CD14-positive monocyte (primary cell): ENCODE measurements around the gene ANKLE2. TPM values are rescaled to one million over a fixed set of nuclear protein-coding genes. Genes with fewer than 3 reads are reported as not detected.
A peak's percentile ranks its signal among the peaks of the same experiment; 100 is the strongest.

Experiments used
- DNase-seq, 3 donors: peaks; one replicate each; pipeline ENCODE4 v3.0.0-alpha.2; 2011 to 2022
- H2AFZ ChIP-seq: 2 replicates; pipeline ENCODE4 v1.6.0; 2012; ENCODE audit warnings: mild to moderate bottlenecking, low read depth, low read length, inconsistent platforms; ENCODE audit not compliant: insufficient read depth, poor library complexity, severe bottlenecking
- H3K27ac ChIP-seq, 2 donors: 1 replicate in 1 of 2; 2 replicates in 1 of 2; pipeline ENCODE4 v1.5.1; 2012 to 2013; ENCODE audit warnings: low read length in 2 of 2, control low read depth in 1 of 2, inconsistent platforms in 1 of 2, low read depth in 1 of 2, mild to moderate bottlenecking in 1 of 2
- H3K27me3 ChIP-seq, 2 donors: one replicate each; pipeline versions ENCODE4 v1.6.0 to v1.6.1; 2011 to 2013; ENCODE audit warnings: low read length in 2 of 2; ENCODE audit not compliant: control insufficient read depth in 2 of 2, insufficient read depth in 2 of 2
- H3K36me3 ChIP-seq, 2 donors: replicated peaks in 1 of 2; 1 replicate in 1 of 2; 2 replicates in 1 of 2; pipeline versions ENCODE4 v1.5.1 to v1.6.1; 2012 to 2013; ENCODE audit warnings: low read length in 2 of 2, control low read depth in 1 of 2, inconsistent platforms in 1 of 2, mild to moderate bottlenecking in 1 of 2; ENCODE audit not compliant: insufficient read depth in 2 of 2, control insufficient read depth in 1 of 2
- H3K4me1 ChIP-seq, 2 donors: 1 replicate in 1 of 2; 2 replicates in 1 of 2; pipeline versions ENCODE4 v1.5.1 to v1.6.1; 2012 to 2013; ENCODE audit warnings: low read length in 2 of 2, control low read depth in 1 of 2, inconsistent platforms in 1 of 2, mild to moderate bottlenecking in 1 of 2, moderate library complexity in 1 of 2; ENCODE audit not compliant: insufficient read depth in 2 of 2, control insufficient read depth in 1 of 2
- H3K4me2 ChIP-seq: replicated peaks from 2 replicates; pipeline ENCODE3; 2012; ENCODE audit warnings: low read length, moderate library complexity, mild to moderate bottlenecking; ENCODE audit not compliant: poor library complexity, severe bottlenecking; ENCODE audit errors: extremely low read depth
- H3K4me3 ChIP-seq, 3 experiments: fragments of 200-600 bp in 1 of 3; sonication (generic) in 1 of 3; replicated peaks in 1 of 3; 1 replicate in 2 of 3; 2 replicates in 1 of 3; pipeline ENCODE4 v1.5.1; 2011 to 2013; ENCODE audit warnings: low read length in 3 of 3, mild to moderate bottlenecking in 3 of 3, control low read depth in 2 of 3, low read depth in 2 of 3, inconsistent platforms in 1 of 3, moderate library complexity in 1 of 3
- H3K79me2 ChIP-seq: 2 replicates; pipeline ENCODE4 v1.6.0; 2012; ENCODE audit warnings: mild to moderate bottlenecking, control low read depth, inconsistent platforms, low read length, moderate library complexity; ENCODE audit not compliant: insufficient read depth
- H3K9ac ChIP-seq: 2 replicates; pipeline ENCODE4 v1.6.0; 2017; ENCODE audit warnings: low read length, mild to moderate bottlenecking; ENCODE audit not compliant: insufficient read depth, poor library complexity, severe bottlenecking
- H3K9me3 ChIP-seq, 2 donors: replicated peaks in 1 of 2; 1 replicate in 1 of 2; 2 replicates in 1 of 2; pipeline versions ENCODE4 v1.5.1 to v1.6.1; 2012 to 2013; ENCODE audit warnings: low read length in 2 of 2, control low read depth in 1 of 2; ENCODE audit not compliant: control insufficient read depth in 1 of 2, insufficient read depth in 1 of 2
- H4K20me1 ChIP-seq: 2 replicates; pipeline ENCODE4 v1.6.0; 2012; ENCODE audit warnings: mild to moderate bottlenecking, low read length, control low read depth, moderate library complexity; ENCODE audit not compliant: insufficient read depth
- H3K27ac Mint-ChIP-seq, 7 donors: one replicate each; pipeline ENCODE4 v1.8.0; 2020; ENCODE audit warnings: mild to moderate bottlenecking in 7 of 7, mixed read lengths in 7 of 7, moderate library complexity in 6 of 7, inconsistent platforms in 2 of 7
- H3K27me3 Mint-ChIP-seq, 3 donors: one replicate each; pipeline ENCODE4 v1.8.0; 2021 to 2022; ENCODE audit warnings: low read depth in 3 of 3, mild to moderate bottlenecking in 3 of 3, mixed read lengths in 3 of 3, moderate library complexity in 3 of 3, inconsistent platforms in 1 of 3
- H3K36me3 Mint-ChIP-seq, 2 donors: one replicate each; pipeline ENCODE4 v1.8.0; 2020; ENCODE audit warnings: mixed read lengths in 2 of 2, inconsistent platforms in 1 of 2, mild to moderate bottlenecking in 1 of 2
- H3K4me1 Mint-ChIP-seq: one replicate; pipeline ENCODE4 v1.8.0; 2020; ENCODE audit warnings: mild to moderate bottlenecking, mixed read lengths
- H3K4me3 Mint-ChIP-seq, 2 donors: one replicate each; pipeline ENCODE4 v1.8.0; 2020; ENCODE audit warnings: mild to moderate bottlenecking in 2 of 2, mixed read lengths in 2 of 2, moderate library complexity in 1 of 2
- H3K9me3 Mint-ChIP-seq, 7 donors: one replicate each; pipeline ENCODE4 v1.8.0; 2020 to 2022; ENCODE audit warnings: mixed read lengths in 7 of 7, mild to moderate bottlenecking in 6 of 7, moderate library complexity in 6 of 7, inconsistent platforms in 2 of 7
- CTCF ChIP-seq: fragments of 200-600 bp; IDR thresholded peaks from one replicate; pipeline ENCODE4 v1.8.0; 2022; ENCODE audit warnings: antibody characterized with exemption, mild to moderate bottlenecking
- WGBS: methylation state at CpG from one replicate; pipeline ENCODE4 v1.1.5; 2013; ENCODE audit warnings: missing lambda C conversion rate; ENCODE audit not compliant: insufficient coverage; 5-methylcytosine and 5-hydroxymethylcytosine counted together
- intact Hi-C, 2 donors: fragments of 100-400 bp; cut with micrococcal nuclease; formaldehyde crosslinking; loops; one replicate each; pipeline versions ENCODE4 v1.15.0 to v1.15.1; 2023
- polyA plus RNA-seq, 3 donors: library from polyadenylated mRNA; depleted of rRNA in 1 of 3; unstranded in 2 of 3; stranded (reverse) in 1 of 3; fragments of 300-500 nt in 2 of 3; fragments of >200 nt in 1 of 3; fragmentation: Illumina TruSeq in 2 of 3; gene quantifications; 1 replicate in 2 of 3; 2 replicates in 1 of 3; pipeline ENCODE4 v1.2.3, GENCODE V29; 2012 to 2021

Gene ANKLE2
- polyA plus RNA-seq, 3 donors: 10.1 to 88.4 (median 15.0) TPM

- Histone ChIP-seq H3K79me2 (no peaks in the 10 kb centered on the region), H3K27ac (no peak overlapping the region), H3K36me3 (peaks cover 77 to 93% of the 10 kb centered on the region in 2 donors), H2AFZ (no peak overlapping the region), H3K9me3 (no peaks in the 10 kb centered on the region), H3K4me1 (no peaks in the 10 kb centered on the region), H3K4me2 (no peak overlapping the region), H4K20me1 (peaks cover 4% of the 10 kb centered on the region), H3K27me3 (no peaks in the 10 kb centered on the region), H3K4me3 (no peak overlapping the region), H3K9ac (no peak overlapping the region)
- H3K27ac Mint-ChIP-seq: peak overlapping the region in 4 of 7 donors; percentile 41 to 74 (median 59)
- H3K9me3 Mint-ChIP-seq: peaks cover 0 to 4% (median 0%) of the 10 kb centered on the region in 7 donors
- no peaks in the 10 kb centered on the region for H3K27me3 Mint-ChIP-seq
- TF ChIP-seq CTCF: no peak
- no peak overlapping the region for H3K4me3 Mint-ChIP-seq
- peak in 1 of 3 donors; percentile 2 for DNase-seq
- WGBS: 98% methylated on average over 20 of the region's 25 CpGs
- intact Hi-C loops: no loop called here
- no peaks in the 10 kb centered on the region for H3K4me1 Mint-ChIP-seq
- peaks cover 71 to 94% of the 10 kb centered on the region in 2 donors for H3K36me3 Mint-ChIP-seq
These were observed 40.9 kb downstream of the ANKLE2 start for GRCh38 chr12:132720606-132721345.

- Mint-ChIP-seq H3K9me3 (peaks cover 0 to 4% (median 0%) of the 10 kb centered on the region in 7 donors), H3K4me1 (no peaks in the 10 kb centered on the region), H3K4me3 (no peak overlapping the region), H3K27me3 (no peaks in the 10 kb centered on the region), H3K36me3 (peaks cover 67 to 94% of the 10 kb centered on the region in 2 donors), H3K27ac (no peak overlapping the region)
- Histone ChIP-seq H4K20me1 (peaks cover 4% of the 10 kb centered on the region), H3K27ac (no peak overlapping the region), H3K4me3 (no peak overlapping the region), H3K79me2 (no peaks in the 10 kb centered on the region), H3K36me3 (peaks cover 72 to 90% of the 10 kb centered on the region in 2 donors), H3K4me2 (no peak overlapping the region), H3K4me1 (no peaks in the 10 kb centered on the region), H3K9me3 (no peaks in the 10 kb centered on the region), H2AFZ (no peak overlapping the region), H3K27me3 (no peaks in the 10 kb centered on the region), H3K9ac (no peak overlapping the region)
- intact Hi-C loops: loop anchor here in 1 of 2 donors (10.0 kb wide), 1 partner anchor 105 kb away; the partner anchor contains the start of gene GOLGA3
- no peak for DNase-seq
- TF ChIP-seq CTCF: no peak
- WGBS: 94% methylated on average over 11 of the region's 12 CpGs
These were observed 41.7 kb downstream of the ANKLE2 start for GRCh38 chr12:132719954-132720324.
